Mucosa of descending colon (tissue), 3 donors: ENCODE measurements around the gene SAMD4B. TPM values are rescaled to one million over a fixed set of nuclear protein-coding genes. Genes with fewer than 3 reads are reported as not detected.

Experiments
- ATAC-seq: fragments of 200-7000 bp; cut with Tn5 transposase; one replicate; pipeline ENCODE4 v1.9.1; 2020; ENCODE audit warnings: mild to moderate bottlenecking, moderate library complexity
- DNase-seq, 3 donors: peaks; one replicate each; pipeline ENCODE4 v3.0.0-alpha.2; 2020
- H3K36me3 ChIP-seq: fragments of 200-600 bp; one replicate; pipeline ENCODE4 v1.8.0; 2021; ENCODE audit warnings: low read depth, mild to moderate bottlenecking
- H3K4me1 ChIP-seq: fragments of 200-600 bp; one replicate; pipeline ENCODE4 v1.8.0; 2021; ENCODE audit warnings: low read depth, mild to moderate bottlenecking
- H3K4me3 ChIP-seq: fragments of 200-600 bp; one replicate; pipeline ENCODE4 v1.8.0; 2021; ENCODE audit warnings: mild to moderate bottlenecking
- H3K9me3 ChIP-seq: fragments of 200-600 bp; one replicate; pipeline ENCODE4 v1.8.0; 2021; ENCODE audit warnings: mild to moderate bottlenecking
- CTCF ChIP-seq: fragments of 200-600 bp; IDR thresholded peaks from one replicate; pipeline ENCODE4 v1.8.0; 2022; ENCODE audit warnings: antibody characterized with exemption, mild to moderate bottlenecking
- intact Hi-C, 2 donors: fragments of 100-400 bp; cut with DNase I in 1 of 2; cut with micrococcal nuclease in 1 of 2; formaldehyde crosslinking; loops; one replicate each; pipeline versions ENCODE4 v1.11.0 to v1.11.1; 2022; cut with DNase I, micrococcal nuclease
- total RNA-seq, 3 donors: library from RNA; stranded (reverse); fragmentation: NEBNext Ultra II Directional in 2 of 3; extraction: Animal tissue kit (Norgen Biotek cat#: 25700) in 2 of 3; gene quantifications; one replicate each; pipeline versions ENCODE4 v1.2.1 to v1.2.4, GENCODE V29; 2021 to 2023
- donor health status: DM: no; HTN: no; CAD: no; lungs with moderate emphysema.
- donor health status: DM: no; HTN: no; CAD: no.
- donor health status: DM: no; HTN: yes; CAD: no.

The SAMD4B gene
- total RNA-seq, 3 donors from 2014 or later, result 55.1 to 91.5 (median 67.4) TPM

- no peak for ATAC-seq
- DNase-seq, result no peak
- Histone ChIP-seq H3K4me3 (no peak overlapping the region), H3K9me3 (no peaks in the 10 kb centered on the region), H3K36me3 (no peaks in the 10 kb centered on the region), H3K4me1 (no peaks in the 10 kb centered on the region)
- TF ChIP-seq CTCF, result no peak
- intact Hi-C loops, result no loop called here
Measured at GRCh38 chr19:39299404-39299803, 42.8 kb upstream of the SAMD4B start.

- intact Hi-C loops, result no loop called here
- ATAC-seq, result no peak
Measured at GRCh38 chr19:39299832-39300231, 42.4 kb upstream of the SAMD4B start.

GRCh38 chr19:39301021-39301420, 41.2 kb upstream of the SAMD4B start:
- intact Hi-C loops, result no loop called here
- Histone ChIP-seq H3K4me3 (no peak overlapping the region), H3K4me1 (no peaks in the 10 kb centered on the region), H3K9me3 (no peaks in the 10 kb centered on the region), H3K36me3 (no peaks in the 10 kb centered on the region)
- no peak for TF ChIP-seq CTCF
- ATAC-seq, result no peak
- DNase-seq, result no peak

More at GRCh38 chr19:39299832-39300231, 42.4 kb upstream of the SAMD4B start:
- DNase-seq, result no peak
- no peak for TF ChIP-seq CTCF
- Histone ChIP-seq H3K4me3 (no peak overlapping the region), H3K36me3 (no peaks in the 10 kb centered on the region), H3K9me3 (no peaks in the 10 kb centered on the region), H3K4me1 (no peaks in the 10 kb centered on the region)

- no peaks in the 10 kb centered on the region for H3K36me3 ChIP-seq
- no peaks in the 10 kb centered on the region for H3K9me3 ChIP-seq
- H3K4me3 ChIP-seq, result no peak overlapping the region
- H3K4me1 ChIP-seq, result no peaks in the 10 kb centered on the region
- ATAC-seq, result no peak
- intact Hi-C loops, result no loop called here
- DNase-seq, result no peak
- TF ChIP-seq CTCF, result no peak
Measured at GRCh38 chr19:39301562-39301961, 40.7 kb upstream of the SAMD4B start.

GRCh38 chr19:39303373-39304184, 38.6 kb upstream of the SAMD4B start:
- ATAC-seq (no peak), DNase-seq (no peak)
- no peaks in the 10 kb centered on the region for H3K36me3 ChIP-seq
- peaks cover 6% of the 10 kb centered on the region for H3K4me1 ChIP-seq
- intact Hi-C loops, result no loop called here
- H3K4me3 ChIP-seq, result no peak overlapping the region
- no peak for TF ChIP-seq CTCF
- no peaks in the 10 kb centered on the region for H3K9me3 ChIP-seq
